ENCODE measurements around the gene ZBTB4.

The ZBTB4 gene

GRCh38 chr17:7411427-7411750 is 68.0 kb downstream of the ZBTB4 start:
- Histone ChIP-seq H3K27ac (no peak overlapping the region), H3K4me1 (ENCODE audit: control insufficient read depth in 1 of 2, insufficient read depth in 1 of 2, low read depth in 1 of 2, low read length in 1 of 2) (no peaks in the 10 kb centered on the region), H3K9me3 (no peaks in the 10 kb centered on the region), H3K27me3 (peaks cover 51% of the 10 kb centered on the region), H3K36me3 (no peaks in the 10 kb centered on the region), H3K4me3 (ENCODE audit: low read depth in 1 of 2, low read length in 1 of 2) (no peak overlapping the region)
- no peak for TF ChIP-seq CTCF (IDR thresholded peaks at IDR 0.05)

GRCh38 chr17:7410634-7411426 is 68.6 kb downstream of the ZBTB4 start:
- no peak for TF ChIP-seq CTCF (IDR thresholded peaks at IDR 0.05)
- Histone ChIP-seq H3K27ac (no peak overlapping the region), H3K27me3 (peaks cover 57% of the 10 kb centered on the region), H3K9me3 (no peaks in the 10 kb centered on the region), H3K4me1 (ENCODE audit: control insufficient read depth in 1 of 2, insufficient read depth in 1 of 2, low read depth in 1 of 2, low read length in 1 of 2) (no peaks in the 10 kb centered on the region), H3K4me3 (ENCODE audit: low read depth in 1 of 2, low read length in 1 of 2) (no peak overlapping the region), H3K36me3 (no peaks in the 10 kb centered on the region)

GRCh38 chr17:7409716-7410115 is 69.7 kb downstream of the ZBTB4 start:
- no peaks in the 10 kb centered on the region for H3K36me3 ChIP-seq
- H3K4me1 ChIP-seq (ENCODE audit: control insufficient read depth in 1 of 2, insufficient read depth in 1 of 2, low read depth in 1 of 2, low read length in 1 of 2) = peaks cover 4 to 8% of the 10 kb centered on the region in 2 experiments
- TF ChIP-seq CTCF (IDR thresholded peaks at IDR 0.05) = no peak

More at GRCh38 chr17:7409716-7410115, 69.7 kb downstream of the ZBTB4 start:
- H3K4me3 ChIP-seq (ENCODE audit: low read depth in 1 of 2, low read length in 1 of 2) = no peak overlapping the region
- no peaks in the 10 kb centered on the region for H3K9me3 ChIP-seq
- peaks cover 68% of the 10 kb centered on the region for H3K27me3 ChIP-seq
- no peak overlapping the region for H3K27ac ChIP-seq

Data from neutrophil (primary cell).